Stomach (tissue), 4 donors: ENCODE measurements around the gene VWA8.

Source experiments
- CTCF ChIP-seq, 7 experiments: fragments of 450-650 bp in 4 of 7; fragments of 200-600 bp in 3 of 7; sonication (generic) in 3 of 7; IDR thresholded peaks; one replicate each; pipeline ENCODE4 v1.5.1; 2016 to 2019; ENCODE audit warnings: antibody characterized with exemption in 7 of 7, control low read depth in 2 of 7, mild to moderate bottlenecking in 1 of 7
- EP300 ChIP-seq: sonication (generic); formaldehyde crosslinking; IDR thresholded peaks from one replicate; pipeline ENCODE4 v1.6.1; 2017; ENCODE audit warnings: antibody characterized with exemption
- POLR2A ChIP-seq, 4 donors: fragments of 450-650 bp; IDR thresholded peaks; one replicate each; pipeline ENCODE4 v1.6.1; 2016; ENCODE audit warnings: antibody characterized with exemption in 4 of 4, control low read depth in 2 of 4, mild to moderate bottlenecking in 1 of 4, moderate library complexity in 1 of 4
- POLR2AphosphoS5 ChIP-seq, 3 donors: sonication (generic); formaldehyde crosslinking; IDR thresholded peaks; one replicate each; pipeline ENCODE4 v1.6.1; 2016; ENCODE audit warnings: antibody characterized with exemption in 3 of 3

- TF ChIP-seq EP300 (no peak), POLR2AphosphoS5 (IDR thresholded peaks at IDR 0.05) (no peak), CTCF (IDR thresholded peaks at IDR 0.05) (peak in 4 of 7 experiments; percentile 44 to 57 (median 51)), POLR2A (IDR thresholded peaks at IDR 0.05) (no peak)
Observed at GRCh38 chr13:41652735-41653361, 308.1 kb downstream of the VWA8 start.
